Putamen (tissue), 1 donor: ENCODE data around the gene ANKS1A.
A peak's percentile ranks its signal among the peaks of the same experiment; 100 is the strongest.
"Not testable (repeated sequence)": the region's sequence is repeated elsewhere in the genome, so short reads cannot be mapped to it uniquely, and the experiment has no call there.

Experiments
- DNase-seq: peaks from one replicate; pipeline ENCODE4 v3.0.0-alpha.2; 2016; ENCODE audit warnings: low spot score

The ANKS1A gene

GRCh38 chr6:34888874-34889555 is at the start of gene ANKS1A:
TSS of gene ANKS1A (plus strand) at chr6:34889255. CDS start at chr6:34889403, 148 bp downstream.
- peak; percentile 78 for DNase-seq

- DNase-seq = no peak
Observed at GRCh38 chr6:34839666-34840352, 49.2 kb upstream of the ANKS1A start.

- not testable (repeated sequence) for DNase-seq
Observed at GRCh38 chr6:34849066-34849465, 40.0 kb upstream of the ANKS1A start.

- DNase-seq = no peak
Observed at GRCh38 chr6:34851361-34851760, 37.7 kb upstream of the ANKS1A start.

- no peak for DNase-seq
Observed at GRCh38 chr6:34852406-34853085, 36.5 kb upstream of the ANKS1A start.

GRCh38 chr6:34855463-34855862 is 33.6 kb upstream of the ANKS1A start:
- DNase-seq = no peak

- DNase-seq = no peak
Observed at GRCh38 chr6:34858681-34859080, 30.4 kb upstream of the ANKS1A start.

- no peak for DNase-seq
Observed at GRCh38 chr6:34859951-34860350, 29.1 kb upstream of the ANKS1A start.

GRCh38 chr6:34860776-34861175 is 28.3 kb upstream of the ANKS1A start:
- no peak for DNase-seq

GRCh38 chr6:34864007-34864406 is 25.0 kb upstream of the ANKS1A start:
- no peak for DNase-seq

GRCh38 chr6:34865107-34865506 is 23.9 kb upstream of the ANKS1A start:
- DNase-seq = no peak

GRCh38 chr6:34866509-34866908 is 22.5 kb upstream of the ANKS1A start:
- no peak for DNase-seq

GRCh38 chr6:34867484-34867883 is 21.6 kb upstream of the ANKS1A start:
- no peak for DNase-seq

GRCh38 chr6:34871853-34872252 is 17.2 kb upstream of the ANKS1A start:
- no peak for DNase-seq

GRCh38 chr6:34872332-34872731 is 16.7 kb upstream of the ANKS1A start:
- no peak for DNase-seq

- DNase-seq = no peak
Observed at GRCh38 chr6:34875292-34876213, 13.5 kb upstream of the ANKS1A start.

GRCh38 chr6:34876472-34876871 is 12.6 kb upstream of the ANKS1A start:
- no peak for DNase-seq

GRCh38 chr6:34877259-34877658 is 11.8 kb upstream of the ANKS1A start:
- no peak for DNase-seq

- no peak for DNase-seq
Observed at GRCh38 chr6:34877869-34878485, 11.1 kb upstream of the ANKS1A start.

- DNase-seq = not testable (repeated sequence)
Observed at GRCh38 chr6:34884073-34884472, 5.0 kb upstream of the ANKS1A start.

- no peak for DNase-seq
Observed at GRCh38 chr6:34884996-34885395, 4.1 kb upstream of the ANKS1A start.

GRCh38 chr6:34885837-34886236 is 3.2 kb upstream of the ANKS1A start:
- DNase-seq = not testable (repeated sequence)
